Endothelial cell of coronary artery (primary cell): Measurements from ENCODE around the gene NKPD1. TPM values are rescaled to one million over a fixed set of nuclear protein-coding genes. Genes with fewer than 3 reads are reported as not detected.

Experiments used
- total RNA-seq: library from RNA; depleted of rRNA; stranded (reverse); fragments of >200 nt; gene quantifications from 2 replicates; pipeline ENCODE4 v1.2.3, GENCODE V29; 2014

NKPD1 gene
- 0.09 and 0.19 TPM in 2 replicates for total RNA-seq

GRCh38 chr19:45160870-45161737 is at the start of gene NKPD1:
TSS of gene NKPD1 (minus strand) at chr19:45160982. CDS start at chr19:45160150, 832 bp downstream.

GRCh38 chr19:45178262-45179071 is 17.7 kb upstream of the NKPD1 start, which contains the start of gene BLOC1S3:
TSS of gene BLOC1S3 (plus strand) at chr19:45178784. CDS start at chr19:45179297, 513 bp downstream.

GRCh38 chr19:45177817-45178261 is 17.1 kb upstream of the NKPD1 start, which contains the start of gene TRAPPC6A:
TSS of gene TRAPPC6A (minus strand) at chr19:45178237. CDS start at chr19:45178218, 19 bp downstream.

Other genes with a start within 250 kb of the NKPD1 start
- 0.28 and 0.72 TPM in 2 replicates for gene APOC1, start 246.4 kb downstream of the NKPD1 start, total RNA-seq
- gene APOC4, start 218.7 kb downstream of the NKPD1 start, total RNA-seq, result not detected in 2 replicates
- gene APOC2, start 214.9 kb downstream of the NKPD1 start, total RNA-seq, result not detected in 2 replicates
- gene CLPTM1, start 205.6 kb downstream of the NKPD1 start, total RNA-seq, result 31.9 and 40.3 TPM in 2 replicates
- 7.1 and 10.7 TPM in 2 replicates for gene RELB, start 159.5 kb downstream of the NKPD1 start, total RNA-seq
- gene CLASRP, start 121.9 kb downstream of the NKPD1 start, total RNA-seq, result 9.8 and 20.9 TPM in 2 replicates
- gene ZNF296, start 84.5 kb downstream of the NKPD1 start, total RNA-seq, result 0.09 TPM in 2 replicates
- 17.8 and 20.6 TPM in 2 replicates for gene GEMIN7, start 81.7 kb downstream of the NKPD1 start, total RNA-seq
- gene PPP1R37, start 67.8 kb downstream of the NKPD1 start, total RNA-seq, result 23.1 and 25.9 TPM in 2 replicates
- 11.6 and 12.7 TPM in 2 replicates for gene TRAPPC6A, start 17.3 kb upstream of the NKPD1 start, total RNA-seq
- gene BLOC1S3, start 17.8 kb upstream of the NKPD1 start, total RNA-seq, result 2.2 and 3.9 TPM in 2 replicates
- gene EXOC3L2, start 84.4 kb upstream of the NKPD1 start, total RNA-seq, result 0.66 and 2.1 TPM in 2 replicates
- gene MARK4, start 90.3 kb upstream of the NKPD1 start, total RNA-seq, result 10.4 and 18.9 TPM in 2 replicates
- gene CKM, start 161.9 kb upstream of the NKPD1 start, total RNA-seq, result not detected in 2 replicates
- 0.19 TPM in 1 of 2 replicates, not detected in the other for gene KLC3, start 179.8 kb upstream of the NKPD1 start, total RNA-seq
- 26.1 and 55.5 TPM in 2 replicates for gene ERCC2, start 209.6 kb upstream of the NKPD1 start, total RNA-seq
- gene PPP1R13L, start 244.1 kb upstream of the NKPD1 start, total RNA-seq, result 4.5 and 25.9 TPM in 2 replicates
- 16.6 and 17.5 TPM in 2 replicates for gene POLR1G, start 245.7 kb upstream of the NKPD1 start, total RNA-seq